Smooth muscle cell (in vitro differentiated cells): ENCODE data around the gene CTU2. TPM values are rescaled to one million over a fixed set of nuclear protein-coding genes. Genes with fewer than 3 reads are reported as not detected.

Source experiments
- DNase-seq: peaks from one replicate; lab custom pipeline; 2025; ENCODE audit not compliant: unreplicated experiment; lab: John Stamatoyannopoulos, UW
- H2AFZ ChIP-seq: fragments of 200-600 bp; sonication (generic); 2 replicates; pipeline ENCODE4 v1.6.0; 2016; ENCODE audit warnings: antibody characterized with exemption, low read depth, mild to moderate bottlenecking
- H3F3A ChIP-seq: fragments of 200-600 bp; sonication (generic); 2 replicates; pipeline ENCODE4 v1.6.0; 2017; ENCODE audit warnings: antibody characterized with exemption, low read depth
- H3K27ac ChIP-seq: fragments of 200-600 bp; sonication (generic); 2 replicates; pipeline ENCODE4 v1.5.1; 2016; ENCODE audit warnings: low read depth, mild to moderate bottlenecking
- H3K27me3 ChIP-seq: fragments of 200-600 bp; sonication (generic); 2 replicates; pipeline ENCODE4 v1.6.1; 2016; ENCODE audit warnings: low read depth, mild to moderate bottlenecking
- H3K36me3 ChIP-seq: fragments of 200-600 bp; sonication (generic); 2 replicates; pipeline ENCODE4 v1.5.1; 2016; ENCODE audit warnings: low read depth
- H3K4me1 ChIP-seq: fragments of 200-600 bp; sonication (generic); 2 replicates; pipeline ENCODE4 v1.5.1; 2016; ENCODE audit warnings: low read depth
- H3K4me2 ChIP-seq: fragments of 200-600 bp; sonication (generic); 2 replicates; pipeline ENCODE4 v1.6.0; 2016; ENCODE audit warnings: mild to moderate bottlenecking
- H3K4me3 ChIP-seq: fragments of 200-600 bp; sonication (generic); 2 replicates; pipeline ENCODE4 v1.5.1; 2016; ENCODE audit warnings: mild to moderate bottlenecking
- H3K79me2 ChIP-seq: fragments of 200-600 bp; sonication (generic); 2 replicates; pipeline ENCODE4 v1.6.0; 2016; ENCODE audit warnings: low read depth, mild to moderate bottlenecking
- H3K9ac ChIP-seq: fragments of 200-600 bp; sonication (generic); 2 replicates; pipeline ENCODE4 v1.6.0; 2016; ENCODE audit warnings: low read depth
- H3K9me3 ChIP-seq: fragments of 200-600 bp; sonication (generic); replicated peaks from 2 replicates; pipeline ENCODE4 v1.5.1; 2016; ENCODE audit warnings: low read depth
- H4K20me1 ChIP-seq: fragments of 200-600 bp; sonication (generic); 2 replicates; pipeline ENCODE4 v1.6.0; 2016; ENCODE audit warnings: low read depth
- CTCF ChIP-seq: fragments of 200-600 bp; sonication (generic); IDR thresholded peaks from 2 replicates; pipeline ENCODE4 v1.5.1; 2017; ENCODE audit warnings: borderline replicate concordance, mild to moderate bottlenecking, antibody characterized with exemption; ENCODE audit not compliant: insufficient read depth, poor library complexity, severe bottlenecking
- WGBS: methylation state at CpG from one replicate; pipeline ENCODE4 v1.1.7; 2016; ENCODE audit warnings: low lambda C conversion rate; 5-methylcytosine and 5-hydroxymethylcytosine counted together
- polyA plus RNA-seq: library from polyadenylated mRNA; unstranded; fragments of >200 nt; fragmentation: Nextera tagmentation; extraction: Ambion mirVana; gene quantifications from 2 replicates; pipeline ENCODE4 v1.2.1, GENCODE V29; 2016
- total RNA-seq: library from RNA; depleted of rRNA; stranded (reverse); fragments of >200 nt; gene quantifications from 2 replicates; pipeline ENCODE4 v1.2.3, GENCODE V29; 2014

The CTU2 gene
- total and polyA plus RNA-seq, 2 experiments from 2014 or later, result 5.8 to 21.3 TPM

- Histone ChIP-seq H3K79me2 (no peaks in the 10 kb centered on the region), H4K20me1 (no peaks in the 10 kb centered on the region), H3K9ac (no peak overlapping the region), H3K27me3 (peaks cover 38% of the 10 kb centered on the region), H3K4me2 (no peak overlapping the region), H3F3A (no peaks in the 10 kb centered on the region), H3K4me3 (no peak overlapping the region), H2AFZ (no peak overlapping the region), H3K27ac (no peak overlapping the region), H3K36me3 (no peaks in the 10 kb centered on the region), H3K4me1 (peaks cover 14% of the 10 kb centered on the region), H3K9me3 (no peaks in the 10 kb centered on the region)
- DNase-seq, result no peak
- TF ChIP-seq CTCF, result no peak
- 86% methylated on average over 10 of the region's 10 CpGs for WGBS
These were observed 19.1 kb upstream of the CTU2 start for GRCh38 chr16:88687254-88687576.

- Histone ChIP-seq H3K27ac (no peak overlapping the region), H3K79me2 (no peaks in the 10 kb centered on the region), H3K36me3 (no peaks in the 10 kb centered on the region), H3K4me1 (peaks cover 14% of the 10 kb centered on the region), H3K27me3 (peaks cover 38% of the 10 kb centered on the region), H4K20me1 (no peaks in the 10 kb centered on the region), H3K9ac (no peak overlapping the region), H2AFZ (no peak overlapping the region), H3F3A (no peaks in the 10 kb centered on the region), H3K9me3 (no peaks in the 10 kb centered on the region), H3K4me3 (no peak overlapping the region), H3K4me2 (no peak overlapping the region)
- no peak for DNase-seq
- TF ChIP-seq CTCF, result no peak
- 90% methylated on average over 3 of the region's 3 CpGs for WGBS
These were observed 18.7 kb upstream of the CTU2 start for GRCh38 chr16:88687676-88688012.

- peaks cover 14% of the 10 kb centered on the region for H3K4me1 ChIP-seq
- peaks cover 38% of the 10 kb centered on the region for H3K27me3 ChIP-seq
These were observed 18.1 kb upstream of the CTU2 start for GRCh38 chr16:88688013-88688778.

More at GRCh38 chr16:88688013-88688778, 18.1 kb upstream of the CTU2 start:
- Histone ChIP-seq H2AFZ (no peak overlapping the region), H4K20me1 (no peaks in the 10 kb centered on the region), H3K4me2 (no peak overlapping the region), H3K36me3 (no peaks in the 10 kb centered on the region), H3K4me3 (no peak overlapping the region), H3K27ac (no peak overlapping the region), H3K79me2 (no peaks in the 10 kb centered on the region), H3F3A (no peaks in the 10 kb centered on the region), H3K9me3 (no peaks in the 10 kb centered on the region), H3K9ac (no peak overlapping the region)
- no peak for DNase-seq
- 58% methylated on average over 22 of the region's 28 CpGs for WGBS
- TF ChIP-seq CTCF, result no peak
